GM12878 (cell line): ENCODE measurements around the gene GALNS.

Experiments used
- CTCF ChIP-seq, 3 experiments: IDR thresholded peaks in 2 of 3; conservative IDR thresholded peaks in 1 of 3; 2 replicates each; pipeline ENCODE4 v1.5.1; 2011; ENCODE audit warnings: low read depth in 3 of 3, low read length in 3 of 3, mild to moderate bottlenecking in 3 of 3, control low read depth in 2 of 3, moderate library complexity in 2 of 3, inconsistent platforms in 1 of 3, mixed read lengths in 1 of 3; ENCODE audit not compliant: control insufficient read depth in 2 of 3, insufficient read depth in 1 of 3; ENCODE audit errors: extremely low read depth in 1 of 3
- ESRRA ChIP-seq: IDR thresholded peaks from 2 replicates; pipeline ENCODE4 v1.6.1; 2012; ENCODE audit warnings: mild to moderate bottlenecking, low read length, improper control_type of control experiment
- FOXM1 ChIP-seq: IDR thresholded peaks from 2 replicates; pipeline ENCODE4 v1.6.1; 2012; ENCODE audit warnings: low read depth, mild to moderate bottlenecking, inconsistent platforms, low read length, moderate library complexity
- NFIC ChIP-seq: IDR thresholded peaks from 2 replicates; pipeline ENCODE4 v1.6.1; 2012; ENCODE audit warnings: low read depth, mild to moderate bottlenecking, inconsistent platforms, low read length, moderate library complexity
- REST ChIP-seq: IDR thresholded peaks from 2 replicates; pipeline ENCODE4 v1.6.1; 2012; ENCODE audit warnings: mild to moderate bottlenecking, low read depth, low read length
- YY1 ChIP-seq: IDR thresholded peaks from 2 replicates; pipeline ENCODE4 v1.6.1; 2011; ENCODE audit warnings: low read depth, mild to moderate bottlenecking, low read length
- ZNF274 ChIP-seq: IDR thresholded peaks from one replicate; pipeline ENCODE4 v1.8.0; 2011; ENCODE audit not compliant: insufficient read length, insufficient read depth

GRCh38 chr16:88770461-88771293 lies 86.1 kb downstream of the GALNS start:
- TF ChIP-seq ZNF274 (no peak), CTCF (IDR thresholded peaks at IDR 0.05 in 2 of 3, conservative IDR thresholded peaks at IDR 0.05 in 1 of 3; ENCODE audit: control insufficient read depth in 2 of 3, extremely low read depth in 1 of 3, insufficient read depth in 1 of 3, low read depth in 3 of 3, low read length in 3 of 3) (no peak), NFIC (no peak), ESRRA (no peak), REST (no peak), FOXM1 (no peak), YY1 (no peak)
